HL-60 (cell line): ENCODE results near the gene ATF1.

ENCODE experiments used
- POLR2AphosphoS5 ChIP-seq: IDR thresholded peaks from 2 replicates; pipeline ENCODE4 v1.6.1; 2012; ENCODE audit warnings: low read depth
- TF ChIP-seq, protein P1 (sequence below): IDR thresholded peaks from one replicate; pipeline ENCODE4 v1.5.1; 2011; ENCODE audit warnings: low read length, control low read depth, inconsistent platforms; ENCODE audit not compliant: insufficient read depth
- TF ChIP-seq, protein P2 (sequence below): IDR thresholded peaks from 2 replicates; pipeline ENCODE4 v1.6.1; 2012; ENCODE audit warnings: low read depth; ENCODE audit not compliant: insufficient replicate concordance

DNA sequence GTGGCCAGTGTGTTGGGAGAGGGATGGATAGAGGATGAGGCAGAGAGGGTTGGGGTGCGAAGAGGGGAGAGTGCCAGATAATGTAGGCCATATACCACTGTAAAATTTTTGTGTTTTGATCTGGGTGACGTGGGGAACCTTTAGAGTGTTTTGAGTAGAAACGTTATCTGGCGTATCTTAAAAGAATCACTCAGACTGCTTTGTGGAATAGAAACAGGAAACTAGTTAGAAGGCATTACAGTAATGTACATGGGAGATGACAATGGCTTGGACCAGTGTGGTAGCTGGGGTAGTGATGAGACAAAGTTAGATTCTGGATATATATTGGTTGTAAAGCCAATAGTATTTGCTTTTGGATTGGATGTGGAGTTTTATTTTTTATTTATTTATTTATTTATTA, 20.6 kb downstream of the ATF1 start:
- TF ChIP-seq POLR2AphosphoS5 = no peak
- TF ChIP-seq, protein P1, sequence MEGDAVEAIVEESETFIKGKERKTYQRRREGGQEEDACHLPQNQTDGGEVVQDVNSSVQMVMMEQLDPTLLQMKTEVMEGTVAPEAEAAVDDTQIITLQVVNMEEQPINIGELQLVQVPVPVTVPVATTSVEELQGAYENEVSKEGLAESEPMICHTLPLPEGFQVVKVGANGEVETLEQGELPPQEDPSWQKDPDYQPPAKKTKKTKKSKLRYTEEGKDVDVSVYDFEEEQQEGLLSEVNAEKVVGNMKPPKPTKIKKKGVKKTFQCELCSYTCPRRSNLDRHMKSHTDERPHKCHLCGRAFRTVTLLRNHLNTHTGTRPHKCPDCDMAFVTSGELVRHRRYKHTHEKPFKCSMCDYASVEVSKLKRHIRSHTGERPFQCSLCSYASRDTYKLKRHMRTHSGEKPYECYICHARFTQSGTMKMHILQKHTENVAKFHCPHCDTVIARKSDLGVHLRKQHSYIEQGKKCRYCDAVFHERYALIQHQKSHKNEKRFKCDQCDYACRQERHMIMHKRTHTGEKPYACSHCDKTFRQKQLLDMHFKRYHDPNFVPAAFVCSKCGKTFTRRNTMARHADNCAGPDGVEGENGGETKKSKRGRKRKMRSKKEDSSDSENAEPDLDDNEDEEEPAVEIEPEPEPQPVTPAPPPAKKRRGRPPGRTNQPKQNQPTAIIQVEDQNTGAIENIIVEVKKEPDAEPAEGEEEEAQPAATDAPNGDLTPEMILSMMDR = no peak
- TF ChIP-seq, protein P2, sequence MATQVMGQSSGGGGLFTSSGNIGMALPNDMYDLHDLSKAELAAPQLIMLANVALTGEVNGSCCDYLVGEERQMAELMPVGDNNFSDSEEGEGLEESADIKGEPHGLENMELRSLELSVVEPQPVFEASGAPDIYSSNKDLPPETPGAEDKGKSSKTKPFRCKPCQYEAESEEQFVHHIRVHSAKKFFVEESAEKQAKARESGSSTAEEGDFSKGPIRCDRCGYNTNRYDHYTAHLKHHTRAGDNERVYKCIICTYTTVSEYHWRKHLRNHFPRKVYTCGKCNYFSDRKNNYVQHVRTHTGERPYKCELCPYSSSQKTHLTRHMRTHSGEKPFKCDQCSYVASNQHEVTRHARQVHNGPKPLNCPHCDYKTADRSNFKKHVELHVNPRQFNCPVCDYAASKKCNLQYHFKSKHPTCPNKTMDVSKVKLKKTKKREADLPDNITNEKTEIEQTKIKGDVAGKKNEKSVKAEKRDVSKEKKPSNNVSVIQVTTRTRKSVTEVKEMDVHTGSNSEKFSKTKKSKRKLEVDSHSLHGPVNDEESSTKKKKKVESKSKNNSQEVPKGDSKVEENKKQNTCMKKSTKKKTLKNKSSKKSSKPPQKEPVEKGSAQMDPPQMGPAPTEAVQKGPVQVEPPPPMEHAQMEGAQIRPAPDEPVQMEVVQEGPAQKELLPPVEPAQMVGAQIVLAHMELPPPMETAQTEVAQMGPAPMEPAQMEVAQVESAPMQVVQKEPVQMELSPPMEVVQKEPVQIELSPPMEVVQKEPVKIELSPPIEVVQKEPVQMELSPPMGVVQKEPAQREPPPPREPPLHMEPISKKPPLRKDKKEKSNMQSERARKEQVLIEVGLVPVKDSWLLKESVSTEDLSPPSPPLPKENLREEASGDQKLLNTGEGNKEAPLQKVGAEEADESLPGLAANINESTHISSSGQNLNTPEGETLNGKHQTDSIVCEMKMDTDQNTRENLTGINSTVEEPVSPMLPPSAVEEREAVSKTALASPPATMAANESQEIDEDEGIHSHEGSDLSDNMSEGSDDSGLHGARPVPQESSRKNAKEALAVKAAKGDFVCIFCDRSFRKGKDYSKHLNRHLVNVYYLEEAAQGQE = no peak
